HEK293 (cell line): Measurements from ENCODE around the gene MMP21.

Experiments
- CTCF ChIA-PET: fragments of 350-600 bp; formaldehyde crosslinking; extraction: SDS; loops from one replicate; lab custom pipeline; 2021; ENCODE audit warnings: antibody characterized with exemption; lab: Yijun Ruan, JAX
- POLR2A ChIA-PET: fragments of 300-600 bp; formaldehyde crosslinking; extraction: SDS; loops from one replicate; lab custom pipeline; 2020; ENCODE audit warnings: antibody characterized with exemption, inconsistent platforms; lab: Yijun Ruan, JAX
- H3K27ac ChIP-seq: fragments of 200-500 bp; sonication (Bioruptor generic); 2 replicates; pipeline ENCODE4 v1.5.1; 2014; ENCODE audit warnings: low read depth, low read length, control low read depth, inconsistent platforms; ENCODE audit errors: extremely low read depth
- H3K36me3 ChIP-seq, 2 experiments: fragments of 200-500 bp in 1 of 2; sonication (Bioruptor generic) in 1 of 2; 1 replicate in 1 of 2; 2 replicates in 1 of 2; pipeline ENCODE4 v1.5.1; 2014 to 2017; ENCODE audit warnings: inconsistent platforms in 2 of 2, low read length in 2 of 2; ENCODE audit not compliant: control insufficient read depth in 2 of 2, insufficient read depth in 1 of 2
- H3K4me1 ChIP-seq: fragments of 200-500 bp; sonication (Bioruptor generic); 2 replicates; pipeline ENCODE4 v1.5.1; 2014; ENCODE audit warnings: mild to moderate bottlenecking, low read length, inconsistent platforms; ENCODE audit not compliant: control insufficient read depth, insufficient read depth
- H3K4me3 ChIP-seq: 2 replicates; pipeline ENCODE4 v1.5.1; 2011; ENCODE audit warnings: low read depth, mild to moderate bottlenecking, control low read depth, low read length, moderate library complexity
- H3K9me3 ChIP-seq: fragments of 200-500 bp; sonication (Bioruptor generic); 2 replicates; pipeline ENCODE4 v1.5.1; 2014; ENCODE audit warnings: low read depth, low read length, inconsistent platforms; ENCODE audit not compliant: control insufficient read depth, insufficient read depth
- BCL11A ChIP-seq: fragments of 450-650 bp; formaldehyde crosslinking; IDR thresholded peaks from 2 replicates; pipeline ENCODE4 v1.5.1; 2016; ENCODE audit warnings: low read depth, missing biosample characterization, missing genetic modification characterization
- BCL11B ChIP-seq: fragments of 450-650 bp; formaldehyde crosslinking; IDR thresholded peaks from 2 replicates; pipeline ENCODE4 v1.5.1; 2016; ENCODE audit warnings: low read depth, missing biosample characterization, missing genetic modification characterization
- SCRT1 ChIP-seq: fragments of 450-650 bp; formaldehyde crosslinking; IDR thresholded peaks from 2 replicates; pipeline ENCODE4 v1.5.1; 2016; ENCODE audit warnings: missing biosample characterization, missing genetic modification characterization, borderline replicate concordance
- ZBTB21 ChIP-seq: fragments of 450-650 bp; formaldehyde crosslinking; IDR thresholded peaks from 2 replicates; pipeline ENCODE4 v1.5.1; 2017; ENCODE audit warnings: missing biosample characterization, missing genetic modification characterization
- ZNF10 ChIP-seq: fragments of 450-650 bp; formaldehyde crosslinking; IDR thresholded peaks from 2 replicates; pipeline ENCODE4 v1.5.1; 2017; ENCODE audit warnings: missing biosample characterization, missing genetic modification characterization
- ZNF174 ChIP-seq: fragments of 450-650 bp; formaldehyde crosslinking; IDR thresholded peaks from 2 replicates; pipeline ENCODE4 v1.5.0; 2017; ENCODE audit warnings: missing biosample characterization, mild to moderate bottlenecking, missing genetic modification characterization
- ZNF175 ChIP-seq: fragments of 450-650 bp; formaldehyde crosslinking; IDR thresholded peaks from 2 replicates; pipeline ENCODE4 v1.5.1; 2016; ENCODE audit warnings: missing biosample characterization, missing genetic modification characterization
- ZNF202 ChIP-seq: fragments of 450-650 bp; formaldehyde crosslinking; IDR thresholded peaks from 2 replicates; pipeline ENCODE4 v1.5.1; 2016; ENCODE audit warnings: missing biosample characterization, missing genetic modification characterization, borderline replicate concordance
- ZNF239 ChIP-seq: fragments of 450-650 bp; formaldehyde crosslinking; IDR thresholded peaks from 2 replicates; pipeline ENCODE4 v1.5.1; 2016; ENCODE audit warnings: missing biosample characterization, missing genetic modification characterization
- ZNF354C ChIP-seq: fragments of 450-650 bp; formaldehyde crosslinking; IDR thresholded peaks from 2 replicates; pipeline ENCODE4 v1.5.1; 2016; ENCODE audit warnings: missing biosample characterization, missing genetic modification characterization, low read depth, borderline replicate concordance
- ZNF423 ChIP-seq: fragments of 450-650 bp; formaldehyde crosslinking; IDR thresholded peaks from 2 replicates; pipeline ENCODE4 v1.5.1; 2016; ENCODE audit warnings: missing biosample characterization, missing genetic modification characterization
- ZNF433 ChIP-seq: fragments of 450-650 bp; formaldehyde crosslinking; IDR thresholded peaks from 2 replicates; pipeline ENCODE4 v1.5.1; 2016; ENCODE audit warnings: missing biosample characterization, missing genetic modification characterization, low read depth
- ZNF48 ChIP-seq: fragments of 450-650 bp; formaldehyde crosslinking; IDR thresholded peaks from 2 replicates; pipeline ENCODE4 v1.5.1; 2016; ENCODE audit warnings: missing biosample characterization, missing genetic modification characterization
- ZNF626 ChIP-seq: fragments of 450-650 bp; sonication (Bioruptor Pico); formaldehyde crosslinking; IDR thresholded peaks from 2 replicates; pipeline ENCODE4 v1.5.1; 2018; ENCODE audit warnings: missing biosample characterization, missing genetic modification characterization, inconsistent platforms
- ZNF654 ChIP-seq: fragments of 450-650 bp; formaldehyde crosslinking; IDR thresholded peaks from 2 replicates; pipeline ENCODE4 v1.5.1; 2016; ENCODE audit warnings: low read depth, missing biosample characterization, missing genetic modification characterization
- ZNF776 ChIP-seq: fragments of 450-650 bp; formaldehyde crosslinking; IDR thresholded peaks from 2 replicates; pipeline ENCODE4 v1.5.0; 2017; ENCODE audit warnings: missing biosample characterization, missing genetic modification characterization, borderline replicate concordance
- ZNF777 ChIP-seq: fragments of 450-650 bp; formaldehyde crosslinking; IDR thresholded peaks from 2 replicates; pipeline ENCODE4 v1.5.1; 2017; ENCODE audit warnings: missing biosample characterization, missing genetic modification characterization, borderline replicate concordance
- ZNF843 ChIP-seq: fragments of 450-650 bp; formaldehyde crosslinking; IDR thresholded peaks from 2 replicates; pipeline ENCODE4 v1.5.1; 2016; ENCODE audit warnings: missing biosample characterization, missing genetic modification characterization
- TF ChIP-seq, protein P1 (sequence below): fragments of 450-650 bp; formaldehyde crosslinking; IDR thresholded peaks from 2 replicates; pipeline ENCODE4 v1.5.1; 2016; ENCODE audit warnings: missing biosample characterization, missing genetic modification characterization
- TF ChIP-seq, protein P2 (sequence below): fragments of 450-650 bp; formaldehyde crosslinking; IDR thresholded peaks from 2 replicates; pipeline ENCODE4 v1.5.1; 2016; ENCODE audit warnings: missing biosample characterization, missing genetic modification characterization
- TF ChIP-seq, protein P3 (sequence below): fragments of 450-650 bp; formaldehyde crosslinking; IDR thresholded peaks from 2 replicates; pipeline ENCODE4 v1.5.1; 2016; ENCODE audit warnings: missing biosample characterization, missing genetic modification characterization

The MMP21 gene

DNA sequence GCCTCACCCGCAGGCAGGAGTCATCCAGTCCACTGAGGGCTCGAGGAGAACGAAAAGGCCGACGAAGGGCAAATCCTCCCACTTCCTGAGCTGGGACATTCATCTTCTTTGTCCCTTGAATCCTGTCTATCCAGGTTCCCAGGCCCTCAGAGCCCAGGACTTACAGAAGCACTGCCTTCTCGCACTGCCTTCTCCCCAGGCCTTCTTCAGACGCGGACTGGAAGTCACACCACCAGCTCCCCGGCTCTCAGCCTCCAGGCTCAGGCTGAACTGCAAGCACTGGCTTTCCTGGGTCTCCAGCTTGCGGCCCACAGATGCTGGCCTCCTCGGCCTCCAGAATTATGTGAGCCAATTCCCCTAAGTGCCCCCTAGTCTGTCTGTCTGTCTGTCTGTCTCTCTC lies 6.4 kb upstream of the MMP21 start (continued):
- TF ChIP-seq, protein P1, sequence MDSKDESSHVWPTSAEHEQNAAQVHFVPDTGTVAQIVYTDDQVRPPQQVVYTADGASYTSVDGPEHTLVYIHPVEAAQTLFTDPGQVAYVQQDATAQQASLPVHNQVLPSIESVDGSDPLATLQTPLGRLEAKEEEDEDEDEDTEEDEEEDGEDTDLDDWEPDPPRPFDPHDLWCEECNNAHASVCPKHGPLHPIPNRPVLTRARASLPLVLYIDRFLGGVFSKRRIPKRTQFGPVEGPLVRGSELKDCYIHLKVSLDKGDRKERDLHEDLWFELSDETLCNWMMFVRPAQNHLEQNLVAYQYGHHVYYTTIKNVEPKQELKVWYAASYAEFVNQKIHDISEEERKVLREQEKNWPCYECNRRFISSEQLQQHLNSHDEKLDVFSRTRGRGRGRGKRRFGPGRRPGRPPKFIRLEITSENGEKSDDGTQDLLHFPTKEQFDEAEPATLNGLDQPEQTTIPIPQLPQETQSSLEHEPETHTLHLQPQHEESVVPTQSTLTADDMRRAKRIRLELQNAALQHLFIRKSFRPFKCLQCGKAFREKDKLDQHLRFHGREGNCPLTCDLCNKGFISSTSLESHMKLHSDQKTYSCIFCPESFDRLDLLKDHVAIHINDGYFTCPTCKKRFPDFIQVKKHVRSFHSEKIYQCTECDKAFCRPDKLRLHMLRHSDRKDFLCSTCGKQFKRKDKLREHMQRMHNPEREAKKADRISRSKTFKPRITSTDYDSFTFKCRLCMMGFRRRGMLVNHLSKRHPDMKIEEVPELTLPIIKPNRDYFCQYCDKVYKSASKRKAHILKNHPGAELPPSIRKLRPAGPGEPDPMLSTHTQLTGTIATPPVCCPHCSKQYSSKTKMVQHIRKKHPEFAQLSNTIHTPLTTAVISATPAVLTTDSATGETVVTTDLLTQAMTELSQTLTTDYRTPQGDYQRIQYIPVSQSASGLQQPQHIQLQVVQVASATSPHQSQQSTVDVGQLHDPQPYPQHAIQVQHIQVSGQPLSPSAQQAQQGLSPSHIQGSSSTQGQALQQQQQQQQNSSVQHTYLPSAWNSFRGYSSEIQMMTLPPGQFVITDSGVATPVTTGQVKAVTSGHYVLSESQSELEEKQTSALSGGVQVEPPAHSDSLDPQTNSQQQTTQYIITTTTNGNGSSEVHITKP (tag by site-specific recombination) = no peak
- TF ChIP-seq ZNF776 (tag by site-specific recombination) (no peak), SCRT1 (tag by site-specific recombination) (no peak), ZBTB21 (tag by site-specific recombination) (no peak), ZNF48 (tag by site-specific recombination) (no peak), ZNF354C (no peak)

DNA sequence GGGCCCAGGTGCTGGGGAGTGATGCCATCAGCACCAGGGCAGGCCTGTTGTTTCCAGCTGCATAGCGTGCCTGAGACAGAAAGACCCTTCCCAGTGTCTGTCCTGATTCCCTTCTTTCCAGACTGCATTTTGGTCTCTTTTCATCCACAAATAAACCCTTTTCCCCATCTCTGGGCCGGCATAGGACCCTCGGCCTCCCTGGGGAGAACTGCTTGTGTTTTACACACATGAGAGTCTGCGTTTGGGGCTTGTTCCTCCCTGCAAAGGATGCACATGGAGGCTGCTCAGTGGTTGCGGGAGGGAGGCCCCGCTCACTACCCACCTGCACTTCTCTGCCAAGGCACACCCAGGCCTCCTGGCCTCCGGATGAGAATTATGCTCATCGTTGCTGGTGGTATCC lies 5.8 kb upstream of the MMP21 start:
- Histone ChIP-seq H3K36me3 (no peaks in the 10 kb centered on the region), H3K4me1 (no peaks in the 10 kb centered on the region), H3K4me3 (no peak overlapping the region), H3K27ac (no peak overlapping the region), H3K9me3 (no peaks in the 10 kb centered on the region)
- POLR2A ChIA-PET = interaction anchor here (0.7 kb wide), 1 partner anchor 16 kb away, joined by 4 read pairs; no protein-coding TSS in a partner anchor
- CTCF ChIA-PET = no interaction called here
- TF ChIP-seq ZNF239 (no peak), ZNF423 (tag by site-specific recombination) (no peak), ZNF202 (tag by site-specific recombination) (no peak), ZNF175 (tag by site-specific recombination) (no peak), BCL11A (tag by site-specific recombination) (no peak), ZNF777 (tag by site-specific recombination) (no peak), ZNF10 (no peak), ZNF843 (tag by site-specific recombination) (no peak), ZNF433 (no peak), ZNF626 (tag by site-specific recombination) (no peak), BCL11B (tag by site-specific recombination) (no peak), ZNF174 (tag by site-specific recombination) (no peak), ZNF654 (no peak)
- TF ChIP-seq, protein P2, sequence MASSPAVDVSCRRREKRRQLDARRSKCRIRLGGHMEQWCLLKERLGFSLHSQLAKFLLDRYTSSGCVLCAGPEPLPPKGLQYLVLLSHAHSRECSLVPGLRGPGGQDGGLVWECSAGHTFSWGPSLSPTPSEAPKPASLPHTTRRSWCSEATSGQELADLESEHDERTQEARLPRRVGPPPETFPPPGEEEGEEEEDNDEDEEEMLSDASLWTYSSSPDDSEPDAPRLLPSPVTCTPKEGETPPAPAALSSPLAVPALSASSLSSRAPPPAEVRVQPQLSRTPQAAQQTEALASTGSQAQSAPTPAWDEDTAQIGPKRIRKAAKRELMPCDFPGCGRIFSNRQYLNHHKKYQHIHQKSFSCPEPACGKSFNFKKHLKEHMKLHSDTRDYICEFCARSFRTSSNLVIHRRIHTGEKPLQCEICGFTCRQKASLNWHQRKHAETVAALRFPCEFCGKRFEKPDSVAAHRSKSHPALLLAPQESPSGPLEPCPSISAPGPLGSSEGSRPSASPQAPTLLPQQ = no peak
- TF ChIP-seq, protein P3, sequence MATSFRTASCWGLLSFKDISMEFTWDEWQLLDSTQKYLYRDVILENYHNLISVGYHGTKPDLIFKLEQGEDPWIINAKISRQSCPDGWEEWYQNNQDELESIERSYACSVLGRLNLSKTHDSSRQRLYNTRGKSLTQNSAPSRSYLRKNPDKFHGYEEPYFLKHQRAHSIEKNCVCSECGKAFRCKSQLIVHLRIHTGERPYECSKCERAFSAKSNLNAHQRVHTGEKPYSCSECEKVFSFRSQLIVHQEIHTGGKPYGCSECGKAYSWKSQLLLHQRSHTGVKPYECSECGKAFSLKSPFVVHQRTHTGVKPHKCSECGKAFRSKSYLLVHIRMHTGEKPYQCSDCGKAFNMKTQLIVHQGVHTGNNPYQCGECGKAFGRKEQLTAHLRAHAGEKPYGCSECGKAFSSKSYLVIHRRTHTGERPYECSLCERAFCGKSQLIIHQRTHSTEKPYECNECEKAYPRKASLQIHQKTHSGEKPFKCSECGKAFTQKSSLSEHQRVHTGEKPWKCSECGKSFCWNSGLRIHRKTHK (tag by site-specific recombination) = no peak
